K562 (cell line): ENCODE measurements around the gene MPC1. TPM values are rescaled to one million over a fixed set of nuclear protein-coding genes. Genes with fewer than 3 reads are reported as not detected.
A peak's percentile ranks its signal among the peaks of the same experiment; 100 is the strongest.

Source experiments
- COPS2 ChIP-seq: fragments of 450-650 bp; conservative IDR thresholded peaks from 2 replicates; pipeline ENCODE4 v1.6.1; 2016; ENCODE audit warnings: mild to moderate bottlenecking, moderate library complexity
- FUS ChIP-seq: fragments of 200-400 bp; formaldehyde crosslinking; optimal IDR thresholded peaks from 2 replicates; pipeline ENCODE3; 2017; ENCODE audit warnings: low read depth, low read length
- HSF4 ChIP-seq: fragments of 250-450 bp; sonication (Bioruptor Pico); IDR thresholded peaks from 2 replicates; pipeline ENCODE4 v2.1.2; 2022; ENCODE audit warnings: mild to moderate bottlenecking, moderate library complexity, borderline replicate concordance
- MLLT1 ChIP-seq, 2 experiments: fragments of 450-650 bp; IDR thresholded peaks; 2 replicates each; pipeline ENCODE4 v1.6.1; 2016
- PKNOX1 ChIP-seq: fragments of 450-650 bp; IDR thresholded peaks from 2 replicates; pipeline ENCODE4 v1.6.1; 2016
- POLR2AphosphoS2 ChIP-seq: IDR thresholded peaks from 2 replicates; pipeline ENCODE4 v1.6.1; 2012; ENCODE audit warnings: low read length, improper control_type of control experiment
- REST ChIP-seq, 2 experiments: fragments of 450-650 bp; formaldehyde crosslinking in 1 of 2; IDR thresholded peaks; 2 replicates each; pipeline versions ENCODE4 v1.4.0 to v1.6.1; 2014 to 2020; ENCODE audit warnings: mild to moderate bottlenecking in 2 of 2, borderline replicate concordance in 1 of 2, low read depth in 1 of 2
- SMARCA5 ChIP-seq: fragments of 450-650 bp; IDR thresholded peaks from 2 replicates; pipeline ENCODE4 v1.6.1; 2016
- UBTF ChIP-seq, 2 experiments: IDR thresholded peaks; 2 replicates each; pipeline ENCODE4 v1.6.1; 2012; ENCODE audit warnings: improper control_type of control experiment in 2 of 2, low read depth in 2 of 2, low read length in 2 of 2, borderline replicate concordance in 1 of 2
- VEZF1 ChIP-seq: fragments of 200-800 bp; sonication (Bioruptor generic); IDR thresholded peaks from 2 replicates; pipeline ENCODE4 v1.6.1; 2017; ENCODE audit warnings: missing genetic modification characterization, missing compliant biosample characterization
- ZC3H4 ChIP-seq: sonication (generic); formaldehyde crosslinking; IDR thresholded peaks from 2 replicates; pipeline ENCODE4 v1.9.0; 2021; ENCODE audit warnings: missing genetic modification reagents, borderline replicate concordance
- polyA plus RNA-seq, 8 experiments: library from polyadenylated mRNA; depleted of rRNA in 4 of 8; stranded (reverse) in 5 of 8; unstranded in 3 of 8; fragments of >200 nt; fragmentation: Nextera tagmentation in 2 of 8; fragmentation: Illumina TruSeq in 1 of 8; extraction: Ambion mirVana in 2 of 8; extraction: Trizol in 1 of 8; gene quantifications; 2 replicates each; pipeline versions ENCODE4 v1.2.1 to v1.2.3, GENCODE V29; 2011 to 2014; ENCODE audit warnings: inconsistent platforms in 1 of 8, missing spikeins in 1 of 8
- total RNA-seq, 7 experiments: library from RNA; depleted of rRNA in 6 of 7; stranded (reverse); fragments of >200 nt in 6 of 7; fragmentation: Illumina TruSeq in 2 of 7; extraction: Trizol in 2 of 7; gene quantifications; 2 replicates each; pipeline versions ENCODE4 v1.2.1 to v1.2.3, GENCODE V29; 2011 to 2021; ENCODE audit warnings: low replicate concordance in 1 of 7

Gene MPC1
- total and polyA plus RNA-seq, 9 of the 15 experiments (the other 6 are each of a cell fraction or from before 2014, with no cell fraction given), result 78.6 to 185 (median 138) TPM

GRCh38 chr6:166382933-166383801, at the start of gene MPC1 (continued):
- TF ChIP-seq PKNOX1, result peak; percentile 64
- no peak for TF ChIP-seq COPS2
- TF ChIP-seq POLR2AphosphoS2, result no peak
- peak in 1 of 2 experiments; percentile 20; a peak in 1 of 4 replicates for TF ChIP-seq MLLT1 (IDR thresholded peaks at IDR 0.05)
- TF ChIP-seq REST (IDR thresholded peaks at IDR 0.05; ENCODE audit: borderline replicate concordance), result 0 out of 2 replicates have a peak, but pooled peaks have one; percentile 36
- TF ChIP-seq REST (CRISPR knock-in tag; IDR thresholded peaks at IDR 0.05; ENCODE audit: low read depth), result peak; percentile 65; the same call in 1 of the 2 replicates
- no peak for TF ChIP-seq HSF4
- no peak for TF ChIP-seq ZC3H4 (CRISPR knock-in tag)
- TF ChIP-seq SMARCA5, result no peak
- peak; percentile 87 for TF ChIP-seq VEZF1
- TF ChIP-seq UBTF (IDR thresholded peaks at IDR 0.05; ENCODE audit: borderline replicate concordance in 1 of 2, low read depth in 2 of 2, low read length in 2 of 2), result peak; percentile 69 to 89; a peak in 2 of 4 replicates
- TF ChIP-seq FUS, result peak; percentile 92
